Trophoblast cell (in vitro differentiated cells and primary cell): ENCODE data around the gene CHST9.

Experiments used
- DNase-seq, 2 donors: peaks; one replicate each; pipeline ENCODE4 v3.0.0-alpha.2; 2016
- H2AFZ ChIP-seq: 2 replicates; pipeline ENCODE4 v1.6.1; 2013; ENCODE audit warnings: low read length, moderate library complexity, mild to moderate bottlenecking; ENCODE audit not compliant: insufficient read depth, poor library complexity
- H2AK5ac ChIP-seq: 2 replicates; pipeline ENCODE4 v1.6.1; 2013; ENCODE audit warnings: mild to moderate bottlenecking, low read length
- H2BK120ac ChIP-seq: 2 replicates; pipeline ENCODE4 v1.6.1; 2013; ENCODE audit warnings: low read length, mild to moderate bottlenecking, moderate library complexity; ENCODE audit not compliant: insufficient read depth, poor library complexity
- H2BK12ac ChIP-seq: 2 replicates; pipeline ENCODE4 v1.6.1; 2013; ENCODE audit warnings: mild to moderate bottlenecking, low read length, moderate library complexity
- H2BK5ac ChIP-seq: 2 replicates; pipeline ENCODE4 v1.6.1; 2013; ENCODE audit warnings: low read length, low read depth, moderate library complexity, mild to moderate bottlenecking; ENCODE audit not compliant: poor library complexity
- H3K14ac ChIP-seq: 2 replicates; pipeline ENCODE4 v1.6.1; 2013; ENCODE audit warnings: mild to moderate bottlenecking, low read length
- H3K18ac ChIP-seq: 2 replicates; pipeline ENCODE4 v1.6.1; 2013; ENCODE audit warnings: mild to moderate bottlenecking, low read length
- H3K23ac ChIP-seq: 2 replicates; pipeline ENCODE4 v1.6.1; 2013; ENCODE audit warnings: low read length
- H3K27ac ChIP-seq: 2 replicates; pipeline ENCODE4 v1.5.1; 2013; ENCODE audit warnings: low read depth, mild to moderate bottlenecking, inconsistent platforms, low read length, moderate library complexity
- H3K27me3 ChIP-seq: 2 replicates; pipeline ENCODE4 v1.6.1; 2013; ENCODE audit warnings: inconsistent platforms, mild to moderate bottlenecking, low read length, moderate library complexity; ENCODE audit not compliant: insufficient read depth
- H3K36me3 ChIP-seq, 2 experiments: 1 replicate in 1 of 2; 2 replicates in 1 of 2; pipeline ENCODE4 v1.6.1; 2013; ENCODE audit warnings: low read length in 2 of 2, mild to moderate bottlenecking in 2 of 2, moderate library complexity in 1 of 2; ENCODE audit not compliant: insufficient read depth in 2 of 2, control insufficient read depth in 1 of 2
- H3K4ac ChIP-seq: 2 replicates; pipeline ENCODE4 v1.6.1; 2013; ENCODE audit warnings: low read depth, mild to moderate bottlenecking, low read length, moderate library complexity
- H3K4me1 ChIP-seq, 2 experiments: 1 replicate in 1 of 2; 2 replicates in 1 of 2; pipeline ENCODE4 v1.6.1; 2013; ENCODE audit warnings: low read length in 2 of 2, mild to moderate bottlenecking in 2 of 2, moderate library complexity in 1 of 2; ENCODE audit not compliant: insufficient read depth in 2 of 2, control insufficient read depth in 1 of 2
- H3K4me2 ChIP-seq: 2 replicates; pipeline ENCODE4 v1.6.1; 2013; ENCODE audit warnings: inconsistent platforms, mild to moderate bottlenecking, low read length, moderate library complexity
- H3K4me3 ChIP-seq: 2 replicates; pipeline ENCODE4 v1.5.1; 2013; ENCODE audit warnings: mild to moderate bottlenecking, low read depth, low read length, inconsistent platforms
- H3K79me1 ChIP-seq: one replicate; pipeline ENCODE4 v1.6.1; 2013; ENCODE audit warnings: low read length
- H3K79me2 ChIP-seq: 2 replicates; pipeline ENCODE4 v1.6.1; 2013; ENCODE audit warnings: low read length, mild to moderate bottlenecking; ENCODE audit not compliant: control insufficient read depth, insufficient read depth, poor library complexity
- H3K9ac ChIP-seq: 2 replicates; pipeline ENCODE4 v1.6.1; 2013; ENCODE audit warnings: mild to moderate bottlenecking, low read length
- H3K9me3 ChIP-seq: 2 replicates; pipeline ENCODE4 v1.6.1; 2013; ENCODE audit warnings: low read depth, mild to moderate bottlenecking, control low read depth, inconsistent platforms, low read length; ENCODE audit not compliant: insufficient read depth
- H4K12ac ChIP-seq: 2 replicates; pipeline ENCODE4 v1.6.1; 2013; ENCODE audit warnings: low read depth, mild to moderate bottlenecking, low read length, moderate library complexity
- H4K8ac ChIP-seq: 2 replicates; pipeline ENCODE4 v1.6.1; 2013; ENCODE audit warnings: low read depth, mild to moderate bottlenecking, low read length, moderate library complexity
- H4K91ac ChIP-seq: one replicate; pipeline ENCODE4 v1.6.1; 2013; ENCODE audit warnings: low read depth, mild to moderate bottlenecking, low read length, moderate library complexity
- WGBS: extraction: QIAGEN DNeasy Blood & Tissue Kit; methylation state at CpG from one replicate; pipeline ENCODE4 v1.1.7; 2013; ENCODE audit warnings: missing lambda C conversion rate; ENCODE audit not compliant: insufficient read length, insufficient coverage; ENCODE audit errors: extremely low coverage; 5-methylcytosine and 5-hydroxymethylcytosine counted together

The CHST9 gene

GRCh38 chr18:27073404-27073830, 111.7 kb downstream of the CHST9 start:
- DNase-seq: no peak
- no peak overlapping the region for H2AK5ac ChIP-seq
- H3K27me3 ChIP-seq: no peaks in the 10 kb centered on the region
- no peak overlapping the region for H3K4me3 ChIP-seq
- no peaks in the 10 kb centered on the region for H3K36me3 ChIP-seq
- no peaks in the 10 kb centered on the region for H3K79me1 ChIP-seq
- H2BK5ac ChIP-seq: no peak overlapping the region
- no peak overlapping the region for H3K4ac ChIP-seq
- no peak overlapping the region for H4K91ac ChIP-seq
- H3K79me2 ChIP-seq: no peaks in the 10 kb centered on the region
- no peak overlapping the region for H3K27ac ChIP-seq
- H2AFZ ChIP-seq: no peak overlapping the region
- H3K9ac ChIP-seq: no peak overlapping the region
- H3K23ac ChIP-seq: no peak overlapping the region
- H3K14ac ChIP-seq: no peak overlapping the region
- no CpG with 5 or more reads among the region's 5 CpGs for WGBS
- H4K12ac ChIP-seq: no peak overlapping the region
- no peak overlapping the region for H3K4me2 ChIP-seq
- no peak overlapping the region for H3K18ac ChIP-seq
- no peak overlapping the region for H2BK12ac ChIP-seq
- no peaks in the 10 kb centered on the region for H3K4me1 ChIP-seq
- H2BK120ac ChIP-seq: no peak overlapping the region
- H4K8ac ChIP-seq: no peak overlapping the region
- H3K9me3 ChIP-seq: no peaks in the 10 kb centered on the region

GRCh38 chr18:27064673-27065072, 120.4 kb downstream of the CHST9 start:
- Histone ChIP-seq H4K91ac (no peak overlapping the region), H3K36me3 (no peaks in the 10 kb centered on the region), H3K18ac (no peak overlapping the region), H3K14ac (no peak overlapping the region), H3K79me2 (no peaks in the 10 kb centered on the region), H2AK5ac (no peak overlapping the region), H3K4me3 (no peak overlapping the region), H3K23ac (no peak overlapping the region), H2BK5ac (no peak overlapping the region), H3K4me2 (no peak overlapping the region), H3K27ac (no peak overlapping the region), H2BK120ac (no peak overlapping the region), H3K4me1 (no peaks in the 10 kb centered on the region), H4K12ac (no peak overlapping the region), H3K9me3 (no peaks in the 10 kb centered on the region), H4K8ac (no peak overlapping the region), H3K4ac (no peak overlapping the region), H3K27me3 (no peaks in the 10 kb centered on the region), H3K79me1 (no peaks in the 10 kb centered on the region), H2BK12ac (no peak overlapping the region), H2AFZ (no peak overlapping the region), H3K9ac (no peak overlapping the region)
- no CpG with 5 or more reads among the region's 3 CpGs for WGBS
- no peak for DNase-seq

- H4K8ac ChIP-seq: no peak overlapping the region
- no peak overlapping the region for H4K91ac ChIP-seq
- H2AFZ ChIP-seq: no peak overlapping the region
- H3K18ac ChIP-seq: no peak overlapping the region
- DNase-seq: peak; percentile 95 to 96
- no peaks in the 10 kb centered on the region for H3K79me1 ChIP-seq
- no peak overlapping the region for H2BK120ac ChIP-seq
- no peak overlapping the region for H3K14ac ChIP-seq
- H2AK5ac ChIP-seq: no peak overlapping the region
- no peak overlapping the region for H2BK5ac ChIP-seq
- H4K12ac ChIP-seq: no peak overlapping the region
- no peak overlapping the region for H3K4ac ChIP-seq
- H3K4me2 ChIP-seq: no peak overlapping the region
- no peak overlapping the region for H2BK12ac ChIP-seq
- H3K9ac ChIP-seq: no peak overlapping the region
- H3K79me2 ChIP-seq: no peaks in the 10 kb centered on the region
- H3K27ac ChIP-seq: no peak overlapping the region
- no CpG with 5 or more reads among the region's 2 CpGs for WGBS
- H3K9me3 ChIP-seq: no peaks in the 10 kb centered on the region
- no peak overlapping the region for H3K4me3 ChIP-seq
- H3K27me3 ChIP-seq: no peaks in the 10 kb centered on the region
- H3K36me3 ChIP-seq: no peaks in the 10 kb centered on the region
- H3K23ac ChIP-seq: no peak overlapping the region
- H3K4me1 ChIP-seq: no peaks in the 10 kb centered on the region
Measured at GRCh38 chr18:27062802-27063201, 122.3 kb downstream of the CHST9 start.

- no peak overlapping the region for H4K12ac ChIP-seq
- H2AK5ac ChIP-seq: no peak overlapping the region
- H3K36me3 ChIP-seq: no peaks in the 10 kb centered on the region
- H2BK120ac ChIP-seq: no peak overlapping the region
- H2BK5ac ChIP-seq: no peak overlapping the region
- H3K4me2 ChIP-seq: no peak overlapping the region
- no peak overlapping the region for H3K27ac ChIP-seq
- no peaks in the 10 kb centered on the region for H3K27me3 ChIP-seq
- WGBS: no CpG with 5 or more reads among the region's 7 CpGs
- H3K9ac ChIP-seq: peak overlapping the region; percentile 29
- no peaks in the 10 kb centered on the region for H3K9me3 ChIP-seq
- H3K4ac ChIP-seq: no peak overlapping the region
- H3K23ac ChIP-seq: no peak overlapping the region
- H4K8ac ChIP-seq: no peak overlapping the region
- peak; percentile 72 to 92 for DNase-seq
- no peak overlapping the region for H3K18ac ChIP-seq
- no peaks in the 10 kb centered on the region for H3K79me1 ChIP-seq
- no peak overlapping the region for H3K4me3 ChIP-seq
- H3K14ac ChIP-seq: no peak overlapping the region
- no peak overlapping the region for H4K91ac ChIP-seq
- no peaks in the 10 kb centered on the region for H3K4me1 ChIP-seq
- H2AFZ ChIP-seq: no peak overlapping the region
- no peak overlapping the region for H2BK12ac ChIP-seq
- H3K79me2 ChIP-seq: no peaks in the 10 kb centered on the region
Measured at GRCh38 chr18:27061488-27062095, 123.5 kb downstream of the CHST9 start.
